Thyroid gland (tissue), 4 donors: ENCODE measurements around the gene NRG3.

Source experiments
- POLR2A ChIP-seq, 2 donors: fragments of 450-650 bp; IDR thresholded peaks; one replicate each; pipeline ENCODE4 v1.6.1; 2017; ENCODE audit warnings: antibody characterized with exemption in 2 of 2, mild to moderate bottlenecking in 2 of 2, moderate library complexity in 1 of 2
- TF ChIP-seq, protein P1 (sequence below), 6 experiments: fragments of 200-600 bp in 3 of 6; fragments of 450-650 bp in 3 of 6; sonication (generic) in 3 of 6; IDR thresholded peaks; one replicate each; pipeline ENCODE4 v1.5.1; 2016 to 2019; ENCODE audit warnings: antibody characterized with exemption in 6 of 6, mild to moderate bottlenecking in 2 of 6, inconsistent platforms in 1 of 6, moderate library complexity in 1 of 6

DNA sequence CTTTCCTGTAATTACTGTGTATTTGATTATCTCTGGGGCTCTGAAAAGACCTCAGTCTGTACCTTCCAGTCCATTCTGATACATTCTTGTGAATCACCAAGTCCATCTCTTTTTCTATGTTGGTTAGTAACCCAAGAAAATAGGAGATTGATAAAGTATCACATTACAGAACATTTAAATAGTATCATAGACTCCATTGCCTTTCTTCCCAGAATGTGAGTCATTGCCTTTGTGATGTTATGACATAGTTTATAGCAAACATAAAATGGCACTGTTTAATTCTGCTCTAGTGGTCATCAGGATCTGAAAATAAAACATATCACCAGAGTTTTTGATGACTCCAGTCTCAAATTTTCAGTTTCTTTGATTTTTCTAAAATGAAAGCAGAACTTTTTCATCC, 78.4 kb downstream of the NRG3 start:
- TF ChIP-seq, protein P1, sequence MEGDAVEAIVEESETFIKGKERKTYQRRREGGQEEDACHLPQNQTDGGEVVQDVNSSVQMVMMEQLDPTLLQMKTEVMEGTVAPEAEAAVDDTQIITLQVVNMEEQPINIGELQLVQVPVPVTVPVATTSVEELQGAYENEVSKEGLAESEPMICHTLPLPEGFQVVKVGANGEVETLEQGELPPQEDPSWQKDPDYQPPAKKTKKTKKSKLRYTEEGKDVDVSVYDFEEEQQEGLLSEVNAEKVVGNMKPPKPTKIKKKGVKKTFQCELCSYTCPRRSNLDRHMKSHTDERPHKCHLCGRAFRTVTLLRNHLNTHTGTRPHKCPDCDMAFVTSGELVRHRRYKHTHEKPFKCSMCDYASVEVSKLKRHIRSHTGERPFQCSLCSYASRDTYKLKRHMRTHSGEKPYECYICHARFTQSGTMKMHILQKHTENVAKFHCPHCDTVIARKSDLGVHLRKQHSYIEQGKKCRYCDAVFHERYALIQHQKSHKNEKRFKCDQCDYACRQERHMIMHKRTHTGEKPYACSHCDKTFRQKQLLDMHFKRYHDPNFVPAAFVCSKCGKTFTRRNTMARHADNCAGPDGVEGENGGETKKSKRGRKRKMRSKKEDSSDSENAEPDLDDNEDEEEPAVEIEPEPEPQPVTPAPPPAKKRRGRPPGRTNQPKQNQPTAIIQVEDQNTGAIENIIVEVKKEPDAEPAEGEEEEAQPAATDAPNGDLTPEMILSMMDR (IDR thresholded peaks at IDR 0.05), result no peak
- TF ChIP-seq POLR2A (IDR thresholded peaks at IDR 0.05), result no peak
